ENCODE data around the gene PPARD. TPM values are rescaled to one million over a fixed set of nuclear protein-coding genes. Genes with fewer than 3 reads are reported as not detected.

The PPARD gene
- total RNA-seq, 3 donors from 2014 or later: 15.4 to 17.4 (median 16.9) TPM

DNA sequence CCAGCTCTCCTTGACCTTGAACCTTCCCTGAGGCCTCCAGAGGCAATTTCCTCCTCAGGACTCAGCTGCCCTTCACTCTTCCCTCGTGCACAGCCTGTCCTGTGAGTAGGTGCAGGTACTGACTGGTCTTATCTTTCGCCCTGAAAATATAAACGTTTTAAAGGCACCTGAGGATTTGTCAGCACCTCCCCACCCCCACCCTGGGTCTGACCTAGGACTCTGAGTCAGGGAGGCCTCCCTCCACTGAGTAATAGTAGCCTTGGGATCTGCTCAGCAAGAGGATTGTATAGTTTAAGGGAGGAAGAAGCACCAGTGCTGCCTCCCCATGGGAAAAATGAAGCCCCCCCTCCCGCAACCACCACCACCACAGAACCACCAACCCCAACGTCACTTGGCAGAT, 54.6 kb downstream of the PPARD start:
- peaks cover 7% of the 10 kb centered on the region for H3K36me3 Mint-ChIP-seq (ENCODE audit: insufficient read depth)
- DNase-seq (no peak), ATAC-seq (no peak)
- H3K9me3 Mint-ChIP-seq: no peaks in the 10 kb centered on the region
- peaks cover 37% of the 10 kb centered on the region for H3K4me1 Mint-ChIP-seq (ENCODE audit: low read depth)
- H3K27me3 Mint-ChIP-seq (ENCODE audit: low read depth): no peaks in the 10 kb centered on the region
- H3K4me3 Mint-ChIP-seq: no peak overlapping the region

DNA sequence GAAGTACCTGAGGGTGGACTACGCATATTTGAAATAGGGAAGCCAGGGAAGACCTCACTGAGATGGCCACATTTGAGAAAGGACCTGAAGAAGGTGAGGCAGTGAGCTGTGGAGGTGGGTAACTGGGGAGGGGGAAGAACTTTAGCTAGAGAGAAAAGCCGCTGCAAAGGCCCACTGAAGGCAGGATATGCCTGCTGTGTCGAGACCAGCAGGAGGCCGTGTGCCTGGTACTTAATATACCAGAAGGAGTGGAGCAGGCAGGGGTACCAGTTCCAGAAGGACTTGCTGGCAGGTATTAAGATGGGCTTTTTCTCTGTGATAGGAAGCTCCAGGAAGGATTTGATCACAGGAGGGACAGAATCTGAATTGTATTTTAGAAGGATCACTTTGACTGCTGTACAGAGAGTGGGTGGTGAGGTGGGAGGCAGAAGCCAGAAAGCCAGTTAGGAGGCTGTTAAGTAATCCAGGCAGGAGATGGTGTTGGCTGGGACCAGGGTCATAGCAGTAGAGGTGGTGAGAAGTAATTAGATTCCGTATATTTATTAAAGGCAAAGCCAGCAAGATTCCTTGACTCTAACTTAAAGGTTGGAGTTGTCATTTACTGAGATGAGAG, 55.6 kb downstream of the PPARD start:
- Mint-ChIP-seq H3K36me3 (ENCODE audit: insufficient read depth) (peaks cover 7% of the 10 kb centered on the region), H3K27me3 (ENCODE audit: low read depth) (no peaks in the 10 kb centered on the region), H3K4me3 (no peak overlapping the region), H3K9me3 (no peaks in the 10 kb centered on the region), H3K4me1 (ENCODE audit: low read depth) (peaks cover 30% of the 10 kb centered on the region)
- no peak for DNase-seq
- ATAC-seq: no peak

DNA sequence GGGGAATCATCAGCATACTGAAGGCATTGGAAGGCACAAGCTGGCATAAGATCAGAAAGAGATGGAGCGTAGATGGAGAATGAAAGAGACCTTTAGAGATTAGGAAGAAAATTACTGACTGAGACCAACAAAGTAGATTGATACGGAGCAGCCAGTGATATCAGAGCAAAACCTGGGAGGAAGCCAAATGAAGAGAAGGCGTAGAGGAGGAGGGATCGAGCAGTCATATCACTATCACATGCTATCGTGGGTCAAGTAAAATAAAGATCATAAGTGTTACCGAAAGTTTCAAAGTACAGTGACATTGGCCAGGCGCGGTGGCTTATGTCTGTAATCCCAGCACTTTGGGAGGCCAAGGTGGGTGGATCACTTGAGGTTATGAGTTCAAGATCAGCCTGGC, 56.2 kb downstream of the PPARD start:
- Mint-ChIP-seq H3K36me3 (ENCODE audit: insufficient read depth) (peaks cover 7% of the 10 kb centered on the region), H3K4me1 (ENCODE audit: low read depth) (peaks cover 27% of the 10 kb centered on the region), H3K9me3 (no peaks in the 10 kb centered on the region), H3K27me3 (ENCODE audit: low read depth) (no peaks in the 10 kb centered on the region), H3K4me3 (no peak overlapping the region)
- DNase-seq (no peak), ATAC-seq (no peak)

DNA sequence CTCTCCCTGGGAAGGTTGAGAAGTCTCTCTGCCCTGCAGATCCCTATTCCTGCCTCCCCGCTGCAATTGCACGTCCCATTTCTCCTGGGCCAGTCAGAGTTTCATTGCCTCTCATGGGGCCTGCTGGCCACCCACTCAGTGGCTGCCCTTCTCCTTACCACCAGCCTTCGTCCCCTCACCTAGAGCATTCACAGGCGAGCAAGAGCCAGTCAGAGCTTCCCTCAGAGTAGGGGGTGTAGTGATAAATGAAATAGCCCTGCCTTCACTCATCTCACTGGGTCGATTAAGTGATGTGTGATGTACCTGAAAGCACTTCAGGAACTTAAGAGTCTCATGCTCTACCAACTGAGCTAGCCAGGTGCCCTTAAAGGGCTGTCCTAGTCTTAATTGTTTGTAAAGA, 57.8 kb downstream of the PPARD start:
- Mint-ChIP-seq H3K4me3 (no peak overlapping the region), H3K9me3 (no peaks in the 10 kb centered on the region), H3K4me1 (ENCODE audit: low read depth) (peaks cover 16% of the 10 kb centered on the region), H3K27me3 (ENCODE audit: low read depth) (no peaks in the 10 kb centered on the region), H3K36me3 (ENCODE audit: insufficient read depth) (peaks cover 7% of the 10 kb centered on the region)
- DNase-seq (no peak), ATAC-seq (no peak)

DNA sequence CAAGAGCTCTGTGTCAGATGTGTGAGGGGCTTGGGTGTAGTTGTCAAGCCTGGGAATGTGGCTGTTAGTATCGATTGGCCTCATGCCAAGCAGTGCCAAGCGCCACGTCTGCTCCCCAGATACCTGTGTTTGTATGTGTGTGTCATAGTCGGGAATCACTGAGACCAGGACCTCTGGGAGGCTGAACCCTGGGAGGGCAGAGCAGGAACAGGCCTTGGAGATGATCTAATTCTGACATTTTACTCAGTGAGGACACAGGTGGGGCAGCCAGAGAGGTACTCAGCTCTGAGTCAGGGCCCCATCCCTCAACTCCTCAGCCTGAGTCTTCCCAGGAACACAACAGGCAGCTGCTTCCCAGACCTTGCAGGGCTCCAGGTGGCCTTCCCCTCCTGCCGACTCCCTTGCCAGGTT, 58.5 kb downstream of the PPARD start:
- no peaks in the 10 kb centered on the region for H3K27me3 Mint-ChIP-seq (ENCODE audit: low read depth)

DNA sequence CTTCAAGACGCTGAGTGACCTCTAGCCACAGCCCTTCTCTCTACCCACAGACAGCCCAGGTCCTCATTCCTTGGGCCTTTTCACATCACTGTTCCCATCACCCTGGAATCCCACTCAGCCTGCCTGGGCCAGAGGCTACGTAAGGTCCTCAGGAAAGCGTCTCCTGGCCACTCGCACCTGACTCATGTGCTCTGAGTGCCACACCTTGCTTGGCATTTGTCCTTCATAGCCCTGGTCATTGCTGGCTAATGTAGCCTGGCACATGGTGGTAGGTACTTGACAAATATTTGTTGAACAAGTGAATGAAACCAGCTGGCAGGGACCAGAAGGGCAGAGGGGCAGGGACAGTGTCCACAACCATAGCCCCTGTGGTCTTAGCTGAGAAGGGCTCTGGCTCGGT, 59.2 kb downstream of the PPARD start:
- Mint-ChIP-seq H3K4me3 (no peak overlapping the region), H3K9me3 (no peaks in the 10 kb centered on the region), H3K4me1 (ENCODE audit: low read depth) (peaks cover 14% of the 10 kb centered on the region), H3K36me3 (ENCODE audit: insufficient read depth) (peaks cover 7% of the 10 kb centered on the region), H3K27me3 (ENCODE audit: low read depth) (no peaks in the 10 kb centered on the region)
- ATAC-seq: no peak
- DNase-seq: no peak

More for the DNA sequence above, 58.5 kb downstream of the PPARD start:
- DNase-seq (no peak), ATAC-seq (no peak)
- H3K4me1 Mint-ChIP-seq (ENCODE audit: low read depth): peaks cover 12% of the 10 kb centered on the region
- no peak overlapping the region for H3K4me3 Mint-ChIP-seq
- no peaks in the 10 kb centered on the region for H3K9me3 Mint-ChIP-seq
- H3K36me3 Mint-ChIP-seq (ENCODE audit: insufficient read depth): peaks cover 7% of the 10 kb centered on the region

DNA sequence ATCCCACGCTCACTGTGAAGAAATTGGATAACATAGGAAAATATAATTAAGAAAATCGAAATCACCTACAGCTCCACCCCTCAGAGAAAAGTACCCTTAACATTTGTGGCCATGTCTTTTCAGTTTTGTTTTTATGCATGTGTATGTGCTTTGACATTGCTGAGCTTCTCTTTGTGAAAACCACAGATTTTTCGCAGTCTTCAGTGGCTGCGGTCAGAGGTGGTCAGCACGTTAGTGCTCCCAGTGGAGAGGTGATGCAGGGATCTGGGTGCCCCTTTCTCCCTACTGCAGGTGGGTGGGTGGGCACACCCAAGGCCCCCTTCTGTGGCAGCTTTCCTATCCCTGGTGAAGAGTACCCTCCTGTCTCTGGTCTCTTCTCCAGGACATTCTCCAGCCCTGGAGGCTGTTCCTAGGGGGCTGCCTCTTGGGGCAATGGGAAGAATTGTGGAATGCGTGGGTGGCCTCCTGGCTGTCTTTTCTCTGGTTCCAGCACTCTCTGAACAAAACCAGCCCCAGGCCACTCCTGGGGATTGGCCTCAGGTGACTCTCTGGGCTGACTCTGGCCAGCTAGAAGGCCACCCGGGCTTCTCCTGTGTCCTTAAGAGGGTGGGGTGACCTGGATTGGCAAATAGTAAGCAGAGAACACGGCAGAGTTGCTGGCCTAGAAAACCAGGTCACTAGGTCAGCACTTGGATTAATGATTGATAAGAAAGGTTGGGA, 59.9 kb downstream of the PPARD start:
- Mint-ChIP-seq H3K4me3 (no peak overlapping the region), H3K27me3 (ENCODE audit: low read depth) (no peaks in the 10 kb centered on the region), H3K4me1 (ENCODE audit: low read depth) (peaks cover 14% of the 10 kb centered on the region), H3K36me3 (ENCODE audit: insufficient read depth) (peaks cover 9% of the 10 kb centered on the region), H3K9me3 (no peaks in the 10 kb centered on the region)
- ATAC-seq: no peak
- no peak for DNase-seq

DNA sequence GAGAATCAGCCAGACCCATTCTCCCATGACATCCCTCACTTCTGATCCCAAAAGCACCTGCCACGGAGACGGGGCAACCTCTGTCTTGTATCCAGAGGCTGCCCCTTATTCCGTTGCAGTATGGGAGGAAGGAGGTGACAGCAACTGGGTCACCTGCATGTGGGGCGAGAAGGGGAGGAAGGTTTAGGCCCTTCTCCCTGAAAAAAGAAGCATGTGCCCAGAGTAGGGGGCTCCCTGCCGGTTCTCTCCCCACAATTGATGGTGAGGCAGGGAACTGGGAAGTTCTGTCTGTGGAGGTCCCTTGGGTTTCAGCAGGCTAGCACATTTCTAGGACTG, 60.5 kb downstream of the PPARD start:
- Mint-ChIP-seq H3K9me3 (no peaks in the 10 kb centered on the region), H3K36me3 (ENCODE audit: insufficient read depth) (peaks cover 9% of the 10 kb centered on the region), H3K27me3 (ENCODE audit: low read depth) (no peaks in the 10 kb centered on the region), H3K4me3 (no peak overlapping the region), H3K4me1 (ENCODE audit: low read depth) (peaks cover 14% of the 10 kb centered on the region)
- ATAC-seq: no peak
- DNase-seq: no peak

DNA sequence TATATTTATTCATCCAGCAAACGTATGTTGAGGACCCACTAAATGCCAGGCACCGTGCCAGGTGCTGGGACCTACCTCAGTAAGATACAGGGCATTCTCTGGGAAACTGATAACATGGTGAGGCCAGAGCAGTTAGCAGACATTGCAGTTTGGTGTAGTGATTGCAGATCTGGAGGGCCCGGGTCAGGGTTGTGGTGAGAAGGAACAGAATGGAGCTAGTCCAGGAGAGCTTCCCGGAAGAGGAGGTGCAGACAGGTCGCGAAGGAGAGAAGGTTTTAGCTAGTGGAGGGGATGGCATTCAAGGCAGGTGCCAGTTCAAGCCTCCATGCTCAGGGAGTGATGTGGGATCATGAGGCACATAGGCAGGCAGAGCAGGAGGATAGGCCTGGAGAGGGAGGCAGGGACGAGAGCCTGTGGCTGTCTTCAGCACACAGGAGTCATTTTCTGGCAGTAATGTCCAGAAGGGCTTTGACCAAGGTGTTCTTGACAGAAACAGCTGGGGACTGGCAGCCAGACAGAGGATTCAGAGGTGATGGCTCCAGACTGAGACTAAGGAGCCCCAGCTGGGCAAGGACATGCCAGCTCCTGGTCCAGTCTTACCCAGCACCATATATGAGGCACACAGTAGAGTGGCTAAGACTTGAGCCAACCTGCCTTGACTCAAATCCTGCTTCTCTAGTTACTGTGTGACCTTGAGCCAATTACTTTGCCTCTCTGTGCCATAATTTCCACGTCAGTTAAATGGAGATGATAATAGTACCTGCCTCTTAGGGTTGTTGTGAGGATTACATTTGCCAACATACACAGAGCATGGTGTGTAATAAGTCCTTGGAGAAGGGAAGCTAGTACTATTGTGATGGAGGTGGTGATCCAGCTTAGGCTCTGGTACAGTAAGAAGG, 61.4 kb downstream of the PPARD start:
- no peaks in the 10 kb centered on the region for H3K9me3 Mint-ChIP-seq
- no peaks in the 10 kb centered on the region for H3K27me3 Mint-ChIP-seq (ENCODE audit: low read depth)
- peaks cover 10% of the 10 kb centered on the region for H3K4me1 Mint-ChIP-seq (ENCODE audit: low read depth)
- ATAC-seq (no peak), DNase-seq (no peak)
- no peak overlapping the region for H3K4me3 Mint-ChIP-seq
- H3K36me3 Mint-ChIP-seq (ENCODE audit: insufficient read depth): peaks cover 2% of the 10 kb centered on the region

DNA sequence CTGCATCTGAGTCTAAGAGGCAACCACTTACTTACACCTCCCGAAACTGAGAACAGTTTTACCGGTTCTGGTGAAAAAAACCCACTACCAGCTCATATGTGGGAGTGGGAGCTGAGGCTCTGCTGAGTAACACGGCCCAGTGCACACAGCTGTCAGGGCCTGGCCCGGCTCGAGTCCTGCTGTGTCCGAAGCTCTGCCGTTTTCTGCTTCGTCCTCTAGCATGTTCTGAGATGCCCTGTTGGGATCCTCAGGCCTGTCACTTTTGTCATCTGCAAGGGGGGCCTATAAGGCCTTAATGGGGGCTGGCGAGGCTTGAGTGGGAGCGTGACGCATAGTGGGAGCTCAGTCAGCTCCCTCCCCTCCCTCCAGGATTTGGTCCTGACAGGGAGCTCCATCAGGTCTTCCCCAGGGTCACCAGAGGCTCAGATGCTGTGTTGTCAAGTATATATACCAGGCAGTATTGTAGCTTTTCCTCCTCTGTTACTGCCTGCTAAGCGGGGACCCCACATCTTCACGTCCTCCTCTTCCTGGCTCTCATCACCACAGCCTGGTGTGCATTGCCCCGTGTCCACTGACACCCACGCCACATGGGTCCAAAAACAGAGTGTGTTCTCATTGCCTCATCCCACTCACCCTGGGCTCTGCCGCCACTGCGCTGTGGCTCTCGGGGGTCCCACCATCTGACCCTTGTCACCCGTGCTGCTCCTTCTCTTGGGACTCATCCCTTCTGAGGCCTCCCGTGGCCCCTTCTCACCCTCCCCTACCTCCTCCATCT, 64.5 kb downstream of the PPARD start:
- Mint-ChIP-seq H3K4me1 (ENCODE audit: low read depth) (peaks cover 28% of the 10 kb centered on the region), H3K4me3 (no peak overlapping the region), H3K27me3 (ENCODE audit: low read depth) (no peaks in the 10 kb centered on the region), H3K36me3 (ENCODE audit: insufficient read depth) (peaks cover 9% of the 10 kb centered on the region), H3K9me3 (no peaks in the 10 kb centered on the region)
- DNase-seq (no peak), ATAC-seq (no peak)

DNA sequence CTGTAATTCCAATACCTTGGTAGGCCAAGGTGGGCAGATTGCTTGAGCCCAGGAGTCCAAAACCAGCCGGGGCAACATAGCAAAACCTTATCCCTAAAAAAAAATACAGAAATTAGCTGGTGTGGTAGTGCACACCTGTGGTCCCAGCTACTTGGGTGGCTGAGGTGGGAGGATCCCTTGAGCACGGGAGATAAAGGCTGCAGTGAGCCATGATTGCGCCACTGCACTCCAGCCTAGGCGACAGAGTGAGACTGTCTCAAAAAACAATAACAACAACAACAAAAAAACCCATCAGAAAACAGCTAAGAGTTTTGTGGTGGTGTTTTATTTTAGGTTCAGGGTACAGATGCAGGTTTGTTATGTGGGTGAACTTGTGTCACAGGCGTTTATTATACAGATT, 66.9 kb downstream of the PPARD start:
- H3K9me3 Mint-ChIP-seq: no peaks in the 10 kb centered on the region
- no peaks in the 10 kb centered on the region for H3K27me3 Mint-ChIP-seq (ENCODE audit: low read depth)
- peaks cover 23% of the 10 kb centered on the region for H3K4me1 Mint-ChIP-seq (ENCODE audit: low read depth)
- no peak overlapping the region for H3K4me3 Mint-ChIP-seq
- H3K36me3 Mint-ChIP-seq (ENCODE audit: insufficient read depth): peaks cover 17% of the 10 kb centered on the region
- no peak for DNase-seq
- no peak for ATAC-seq

DNA sequence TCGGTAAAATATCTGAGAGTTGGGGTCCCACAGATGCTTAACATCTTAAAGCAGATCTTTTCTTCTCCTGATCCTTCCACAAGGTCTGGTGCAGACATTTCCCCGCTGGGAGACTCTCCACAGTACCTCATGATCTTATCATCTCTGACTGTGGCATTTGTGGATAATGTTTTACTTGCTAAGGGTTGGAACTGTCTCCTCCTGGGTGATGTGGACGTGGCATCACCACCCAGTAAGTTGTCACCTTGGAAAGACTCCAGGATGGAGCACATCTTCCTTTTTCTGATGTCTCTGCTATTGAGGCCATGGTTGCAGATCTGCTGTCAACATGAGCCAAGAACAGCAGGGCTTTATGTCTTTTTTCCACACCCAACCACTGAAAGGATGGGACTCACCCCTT, 67.8 kb downstream of the PPARD start:
- no peak for ATAC-seq
- Mint-ChIP-seq H3K4me3 (no peak overlapping the region), H3K27me3 (ENCODE audit: low read depth) (no peaks in the 10 kb centered on the region), H3K36me3 (ENCODE audit: insufficient read depth) (peaks cover 17% of the 10 kb centered on the region), H3K9me3 (no peaks in the 10 kb centered on the region), H3K4me1 (ENCODE audit: low read depth) (peaks cover 27% of the 10 kb centered on the region)
- no peak for DNase-seq

DNA sequence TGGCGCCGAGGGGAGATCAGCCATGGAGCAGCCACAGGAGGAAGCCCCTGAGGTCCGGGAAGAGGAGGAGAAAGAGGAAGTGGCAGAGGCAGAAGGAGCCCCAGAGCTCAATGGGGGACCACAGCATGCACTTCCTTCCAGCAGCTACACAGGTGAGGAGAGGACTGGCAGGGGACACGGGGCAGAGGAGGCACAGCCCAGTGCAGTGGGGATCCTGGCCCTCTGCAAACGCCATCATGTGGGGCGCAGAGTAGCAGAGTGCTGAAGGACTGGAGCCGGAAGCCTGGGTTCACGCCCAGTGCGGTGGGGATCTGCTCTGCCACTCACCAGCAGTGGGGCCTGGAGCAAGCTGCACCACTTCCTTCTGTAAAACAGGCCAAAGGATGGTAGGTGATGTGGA, 68.7 kb downstream of the PPARD start:
- Mint-ChIP-seq H3K4me1 (ENCODE audit: low read depth) (peaks cover 31% of the 10 kb centered on the region), H3K36me3 (ENCODE audit: insufficient read depth) (peaks cover 23% of the 10 kb centered on the region), H3K27me3 (ENCODE audit: low read depth) (no peaks in the 10 kb centered on the region), H3K4me3 (peak overlapping the region; percentile 11), H3K9me3 (no peaks in the 10 kb centered on the region)
- ATAC-seq (peak; percentile 48 to 57), DNase-seq (no peak)

DNA sequence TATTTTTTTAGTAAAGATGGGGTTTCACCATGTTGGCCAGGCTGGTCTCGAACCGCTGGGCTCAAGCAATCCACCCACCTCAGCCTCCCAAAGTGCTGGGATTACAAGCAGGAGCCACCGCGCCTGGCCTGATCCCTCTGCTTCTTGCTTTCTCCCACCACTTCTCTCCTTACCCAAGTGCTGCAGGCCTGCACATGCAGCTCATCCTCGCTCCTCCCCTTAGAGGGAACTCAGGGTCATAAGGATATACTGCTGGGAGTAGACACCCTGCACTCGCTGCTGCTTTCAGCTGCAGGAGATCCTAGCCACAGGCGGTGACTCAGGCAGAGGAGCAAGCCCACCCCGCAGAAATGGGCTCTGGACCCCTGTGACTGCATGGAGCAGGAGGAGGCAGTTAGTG, 69.7 kb downstream of the PPARD start:
- ATAC-seq: no peak
- Mint-ChIP-seq H3K9me3 (no peaks in the 10 kb centered on the region), H3K4me3 (no peak overlapping the region), H3K4me1 (ENCODE audit: low read depth) (peaks cover 30% of the 10 kb centered on the region), H3K27me3 (ENCODE audit: low read depth) (no peaks in the 10 kb centered on the region), H3K36me3 (ENCODE audit: insufficient read depth) (peaks cover 22% of the 10 kb centered on the region)
- DNase-seq: no peak
